Body of pancreas (tissue), 4 donors: ENCODE measurements around the gene NRN1L.

ENCODE experiments used
- CTCF ChIP-seq, 7 experiments: fragments of 450-650 bp in 4 of 7; fragments of 200-600 bp in 3 of 7; sonication (generic) in 3 of 7; IDR thresholded peaks; one replicate each; pipeline ENCODE4 v1.5.1; 2016 to 2019; ENCODE audit warnings: antibody characterized with exemption in 7 of 7
- POLR2A ChIP-seq, 3 donors: fragments of 450-650 bp; IDR thresholded peaks; one replicate each; pipeline ENCODE4 v1.6.1; 2016; ENCODE audit warnings: antibody characterized with exemption in 3 of 3, mild to moderate bottlenecking in 2 of 3

GRCh38 chr16:67934306-67935100 lies 49.8 kb downstream of the NRN1L start:
- TF ChIP-seq CTCF (IDR thresholded peaks at IDR 0.05) = no peak
- no peak for TF ChIP-seq POLR2A (IDR thresholded peaks at IDR 0.05)
